GM15510 (cell line): Measurements from ENCODE around the gene RUFY1.
A peak's percentile ranks its signal among the peaks of the same experiment; 100 is the strongest.

ENCODE experiments used
- POLR2A ChIP-seq: IDR thresholded peaks from 3 replicates; pipeline ENCODE4 v1.6.1; 2011; ENCODE audit warnings: borderline replicate concordance; ENCODE audit not compliant: insufficient read length; ENCODE audit errors: extremely low read depth

The RUFY1 gene

GRCh38 chr5:179553875-179554274, 3.5 kb downstream of the RUFY1 start:
- no peak for TF ChIP-seq POLR2A

- TF ChIP-seq POLR2A: no peak
Observed at GRCh38 chr5:179554981-179555380, 4.6 kb downstream of the RUFY1 start.

- no peak for TF ChIP-seq POLR2A
Observed at GRCh38 chr5:179558932-179559283, 8.6 kb downstream of the RUFY1 start.

- peak; percentile 57 for TF ChIP-seq POLR2A
Observed at GRCh38 chr5:179559284-179560252, 9.2 kb downstream of the RUFY1 start.

- no peak for TF ChIP-seq POLR2A
Observed at GRCh38 chr5:179564526-179564925, 14.2 kb downstream of the RUFY1 start.

GRCh38 chr5:179568721-179569120, 18.4 kb downstream of the RUFY1 start:
- TF ChIP-seq POLR2A: no peak

- TF ChIP-seq POLR2A: no peak
Observed at GRCh38 chr5:179572386-179572785, 22.0 kb downstream of the RUFY1 start.

- no peak for TF ChIP-seq POLR2A
Observed at GRCh38 chr5:179577286-179577960, 27.1 kb downstream of the RUFY1 start.

GRCh38 chr5:179585941-179586401, 35.6 kb downstream of the RUFY1 start:
- TF ChIP-seq POLR2A: no peak

GRCh38 chr5:179588166-179588565, 37.8 kb downstream of the RUFY1 start:
- TF ChIP-seq POLR2A: no peak

GRCh38 chr5:179595916-179596315, 45.6 kb downstream of the RUFY1 start:
- no peak for TF ChIP-seq POLR2A

- TF ChIP-seq POLR2A: no peak
Observed at GRCh38 chr5:179596421-179596820, 46.1 kb downstream of the RUFY1 start.

GRCh38 chr5:179599100-179599499, 48.7 kb downstream of the RUFY1 start:
- no peak for TF ChIP-seq POLR2A

- TF ChIP-seq POLR2A: no peak
Observed at GRCh38 chr5:179599566-179599965, 49.2 kb downstream of the RUFY1 start.

GRCh38 chr5:179599973-179600372, 49.6 kb downstream of the RUFY1 start:
- TF ChIP-seq POLR2A: no peak
